HG02763 (cell line): ENCODE measurements around the gene TAL1.
"Not testable (repeated sequence)": the region's sequence is repeated elsewhere in the genome, so short reads cannot be mapped to it uniquely, and the experiment has no call there.

ENCODE experiments used
- ATAC-seq: cut with Tn5 transposase; IDR thresholded peaks from one replicate; pipeline ENCODE4 v1.9.1; 2021; ENCODE audit warnings: mild to moderate bottlenecking, moderate library complexity; ENCODE audit not compliant: unreplicated experiment

TAL1 gene

GRCh38 chr1:47232187-47232874 lies at the start of gene TAL1:
Gene TAL1, minus strand, starts transcription at chr1:47232225. Its CDS starts 6,337 bp downstream, at chr1:47225888.
- no peak for ATAC-seq

DNA sequence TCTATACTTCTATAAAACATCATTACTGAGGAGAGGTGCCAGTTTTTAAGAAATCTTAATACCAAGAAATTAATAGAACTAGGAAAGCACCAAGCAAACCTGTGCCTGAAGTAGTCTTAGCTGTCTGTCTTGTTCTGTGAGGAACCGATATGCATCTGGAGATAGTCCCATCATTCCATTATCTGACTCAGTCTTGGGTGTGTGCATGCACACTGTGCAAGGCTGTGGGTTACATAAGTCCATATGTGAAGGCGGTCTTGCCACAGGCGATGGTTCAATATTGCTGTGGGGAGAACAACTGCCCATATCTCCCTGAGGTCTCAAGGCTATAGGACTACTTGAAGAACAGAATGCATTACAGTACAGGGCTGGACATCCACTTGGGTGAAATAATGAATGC lies 48.1 kb upstream of the TAL1 start:
- ATAC-seq, result no peak

DNA sequence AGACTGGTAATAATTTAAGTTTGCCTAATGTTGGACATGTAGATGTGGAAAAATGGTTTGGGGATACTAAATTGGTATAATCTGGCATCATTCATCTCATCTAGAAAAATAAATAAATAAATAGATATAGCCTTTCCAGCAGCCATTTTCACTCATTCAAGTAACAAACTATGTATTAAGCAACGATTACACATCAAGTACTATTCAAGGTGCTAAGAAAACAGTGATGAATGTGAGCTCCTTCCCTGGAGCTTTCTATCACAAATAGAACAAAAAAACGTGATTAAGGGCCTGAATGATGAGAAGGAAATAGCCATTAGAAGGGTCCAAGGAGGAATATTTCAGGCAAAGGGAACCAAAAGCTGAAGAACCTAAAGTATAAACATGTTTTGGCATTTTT lies 44.8 kb upstream of the TAL1 start:
- no peak for ATAC-seq

DNA sequence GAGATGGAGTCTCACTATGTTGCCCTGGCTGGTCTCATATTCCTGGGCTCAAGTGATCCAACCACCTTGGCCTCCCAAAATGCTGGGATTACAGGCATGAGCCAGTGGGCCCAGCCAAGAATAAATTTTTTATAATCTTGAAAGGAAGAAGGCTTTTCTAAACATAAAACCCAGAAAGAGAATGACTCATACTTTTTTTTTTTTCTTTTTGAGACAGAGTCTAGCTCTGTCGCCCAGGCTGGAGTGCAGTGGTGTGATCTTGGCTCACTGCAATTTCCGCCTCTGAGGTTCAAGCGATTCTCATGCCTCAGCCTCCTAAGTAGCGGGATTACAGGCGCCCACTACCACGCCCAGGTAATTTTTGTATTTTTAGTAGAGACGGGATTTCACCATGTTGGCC lies 43.8 kb upstream of the TAL1 start:
- not testable (repeated sequence) for ATAC-seq

GRCh38 chr1:47265529-47265928 lies 33.5 kb upstream of the TAL1 start:
- not testable (repeated sequence) for ATAC-seq

DNA sequence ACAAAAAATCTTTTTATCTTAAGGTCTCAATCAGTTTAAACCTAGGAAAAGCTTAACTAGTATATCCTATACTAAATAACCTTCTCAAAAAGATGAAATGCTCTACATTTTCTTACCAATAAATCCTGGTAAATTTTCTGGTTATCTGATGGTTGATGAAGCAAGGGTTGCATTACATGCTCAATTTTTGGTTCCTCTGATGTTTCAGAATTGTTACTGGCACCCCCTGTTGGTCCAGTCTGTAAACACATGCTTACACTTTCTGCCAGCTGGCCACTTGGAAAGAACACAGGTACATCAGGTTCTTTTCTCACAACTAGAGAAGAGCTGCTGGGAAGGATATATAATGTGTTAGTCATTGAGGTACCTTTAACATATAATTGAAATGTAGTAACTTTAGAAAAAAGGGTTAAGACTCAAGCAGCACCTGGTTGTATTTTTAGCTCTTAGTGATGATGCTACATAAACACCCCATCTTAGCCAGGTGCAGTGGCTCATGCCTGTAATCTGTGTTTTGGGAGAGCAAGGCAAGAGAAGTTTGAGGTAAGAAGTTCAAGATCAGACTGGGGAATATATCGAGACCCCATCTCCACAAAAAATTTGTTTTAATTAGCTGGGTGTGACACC lies 30.9 kb upstream of the TAL1 start:
- ATAC-seq, result no peak

DNA sequence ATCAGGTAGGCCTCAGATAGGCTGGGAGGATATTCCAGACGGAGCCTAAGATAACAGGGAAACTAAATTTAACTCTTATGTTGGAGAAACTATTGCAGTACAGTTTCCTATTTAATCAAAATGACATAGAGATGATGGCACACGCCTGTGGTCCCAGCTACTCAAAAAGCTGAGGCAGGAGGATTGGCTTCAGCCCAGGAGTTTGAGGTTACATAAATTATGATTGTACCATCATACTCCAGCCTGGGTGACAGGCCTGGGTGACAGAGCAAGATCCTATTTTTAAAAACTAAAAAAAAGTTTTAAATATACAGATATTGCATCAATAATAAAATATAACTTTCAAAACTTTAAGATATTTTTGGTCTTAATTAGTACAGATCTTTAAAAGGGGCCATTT lies 25.2 kb upstream of the TAL1 start:
- no peak for ATAC-seq

- ATAC-seq, result no peak
These were observed 20.8 kb upstream of the TAL1 start for GRCh38 chr1:47252795-47253194.

DNA sequence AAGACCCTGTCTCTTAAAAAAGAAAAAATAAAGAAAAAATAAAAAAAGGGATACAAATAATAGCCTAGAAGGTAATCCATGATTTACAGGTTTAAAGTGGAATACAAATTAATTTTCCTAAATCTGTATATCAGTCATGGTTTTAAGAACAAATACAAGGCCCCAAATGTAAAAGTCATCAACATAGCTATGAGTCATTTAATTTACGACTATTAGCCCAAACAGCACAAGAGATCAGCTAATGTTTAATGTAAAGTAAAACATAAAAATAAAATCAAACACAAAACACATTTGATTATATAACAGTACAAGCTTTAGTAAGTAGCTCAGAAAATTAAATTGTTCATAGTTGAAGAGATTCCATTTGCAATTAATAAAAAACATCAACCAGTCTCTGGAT lies 20.3 kb upstream of the TAL1 start:
- ATAC-seq, result no peak

DNA sequence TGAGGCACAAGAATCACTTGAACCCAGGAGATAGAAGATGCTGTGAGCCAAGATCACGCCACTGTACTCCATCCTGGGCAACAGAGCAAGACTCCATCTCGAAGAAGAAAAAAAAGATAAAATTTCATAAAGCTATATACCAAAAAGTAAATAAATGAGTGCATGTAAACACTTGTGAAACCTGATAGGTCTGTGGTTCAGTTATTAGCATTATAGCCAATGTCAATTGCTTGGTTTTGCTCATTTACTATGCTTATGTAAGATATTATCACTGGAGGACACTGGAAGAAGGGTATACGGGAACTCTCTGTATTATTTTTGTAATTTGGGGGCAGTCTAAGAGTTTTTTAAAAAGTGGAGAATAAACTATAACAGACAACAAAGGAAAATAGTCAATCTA lies 17.7 kb upstream of the TAL1 start:
- no peak for ATAC-seq

DNA sequence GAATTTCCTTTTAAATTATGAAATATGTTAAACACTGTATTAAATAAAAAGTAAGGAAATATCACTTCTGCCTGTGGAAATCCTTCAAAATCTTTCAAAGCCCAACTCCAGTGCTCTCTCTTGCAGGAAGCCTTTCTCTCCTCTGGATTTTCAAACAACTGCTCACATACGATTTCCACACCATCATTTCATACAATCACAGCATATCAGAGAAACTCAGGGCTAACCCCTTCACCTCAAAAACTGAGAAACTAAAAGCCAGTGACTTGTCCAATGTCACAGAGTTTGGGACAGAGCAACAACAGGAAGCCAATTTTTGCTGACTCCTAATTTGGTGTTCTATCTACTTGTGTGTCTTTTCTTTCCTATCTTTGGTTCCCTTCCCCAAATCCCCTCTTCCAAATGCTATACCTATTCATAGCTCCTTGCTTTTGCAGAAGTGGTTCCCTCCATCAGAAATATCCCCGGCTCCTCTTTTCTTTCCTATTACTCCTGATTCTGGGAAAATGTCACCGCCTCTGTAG lies 12.4 kb upstream of the TAL1 start:
- ATAC-seq, result no peak

- ATAC-seq, result no peak
These were observed 11.9 kb upstream of the TAL1 start for GRCh38 chr1:47243910-47244309.

GRCh38 chr1:47241114-47242113 lies 9.4 kb upstream of the TAL1 start:
- no peak for ATAC-seq

- no peak for ATAC-seq
These were observed 7.0 kb upstream of the TAL1 start for GRCh38 chr1:47238935-47239592.

- no peak for ATAC-seq
These were observed 3.8 kb upstream of the TAL1 start for GRCh38 chr1:47235806-47236205.

DNA sequence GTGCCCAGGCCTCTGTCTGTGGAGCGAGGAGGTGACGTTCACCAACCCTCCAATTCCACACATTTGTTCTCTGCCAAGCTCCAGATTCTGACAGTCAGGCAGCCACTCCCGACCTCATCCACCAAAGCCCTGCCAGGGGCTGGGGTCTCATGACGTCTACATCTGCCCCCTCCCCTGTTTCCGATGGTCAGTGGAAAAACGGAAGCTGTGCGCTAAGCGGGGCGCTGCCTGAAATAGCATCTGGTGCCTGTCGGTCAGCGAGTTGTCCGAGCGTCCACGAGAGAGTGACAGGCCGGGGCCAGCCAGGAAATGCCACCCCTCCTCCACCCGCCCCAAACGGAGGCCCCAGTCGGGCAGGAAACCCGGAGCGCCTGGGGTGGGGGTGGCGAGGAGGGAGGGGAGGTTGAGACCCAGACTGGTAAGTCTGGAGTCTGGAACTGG lies 3.2 kb upstream of the TAL1 start:
- ATAC-seq, result no peak

DNA sequence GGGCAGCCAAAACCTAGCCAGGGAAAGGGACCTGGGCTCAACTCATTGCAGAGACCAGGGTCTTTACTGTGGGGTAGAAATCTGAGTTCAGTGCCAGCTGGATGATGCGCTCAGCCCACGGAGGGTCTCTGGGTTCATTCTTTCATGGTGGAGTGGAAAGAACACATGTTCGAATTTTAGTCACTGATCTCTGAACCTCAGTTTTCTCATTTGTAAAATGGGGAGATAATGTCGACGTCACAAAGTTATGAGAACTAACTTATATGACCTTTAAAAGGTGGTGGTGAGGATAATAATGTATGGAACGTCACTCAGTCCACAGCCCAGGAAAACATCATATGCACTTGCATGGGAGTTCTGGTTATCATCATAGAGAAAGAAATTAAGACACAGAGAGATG lies 1.2 kb upstream of the TAL1 start:
- ATAC-seq, result no peak

- no peak for ATAC-seq
These were observed 481 bp downstream of the TAL1 start for GRCh38 chr1:47231301-47232186.

- no peak for ATAC-seq
These were observed 1.2 kb downstream of the TAL1 start for GRCh38 chr1:47230692-47231300.
